IPS DF 6.9 (cell line): ENCODE results near the gene CHRND.

Experiments used
- DNase-seq: peaks from one replicate; pipeline ENCODE4 v3.0.0-alpha.2; 2013; ENCODE audit warnings: low read depth, low spot score
- H3K27ac ChIP-seq: one replicate; pipeline ENCODE4 v1.5.1; 2013; ENCODE audit warnings: low read length, control low read depth
- H3K27me3 ChIP-seq: 2 replicates; pipeline ENCODE4 v1.6.1; 2013; ENCODE audit warnings: mild to moderate bottlenecking, low read length; ENCODE audit not compliant: control insufficient read depth, insufficient read depth
- H3K36me3 ChIP-seq: 2 replicates; pipeline ENCODE4 v1.6.1; 2013; ENCODE audit warnings: low read length; ENCODE audit not compliant: control insufficient read depth, insufficient read depth
- H3K4me1 ChIP-seq: 2 replicates; pipeline ENCODE4 v1.6.1; 2013; ENCODE audit warnings: low read length; ENCODE audit not compliant: control insufficient read depth, insufficient read depth
- H3K4me3 ChIP-seq: 2 replicates; pipeline ENCODE4 v1.5.1; 2013; ENCODE audit warnings: mild to moderate bottlenecking, low read length
- H3K9me3 ChIP-seq: 2 replicates; pipeline ENCODE4 v1.6.1; 2013; ENCODE audit warnings: low read length, inconsistent platforms; ENCODE audit not compliant: control insufficient read depth, insufficient read depth
- WGBS: extraction: QIAGEN DNeasy Blood & Tissue Kit; methylation state at CpG from one replicate; pipeline ENCODE4 v1.1.7; 2013; ENCODE audit warnings: mixed read lengths, missing lambda C conversion rate; ENCODE audit not compliant: insufficient read length, insufficient coverage; 5-methylcytosine and 5-hydroxymethylcytosine counted together

CHRND gene

GRCh38 chr2:232506709-232507108 is 19.3 kb upstream of the CHRND start:
- peaks cover 4% of the 10 kb centered on the region for H3K4me1 ChIP-seq
- no peaks in the 10 kb centered on the region for H3K36me3 ChIP-seq
- no CpG with 5 or more reads among the region's 4 CpGs for WGBS
- no peak overlapping the region for H3K4me3 ChIP-seq
- no peaks in the 10 kb centered on the region for H3K9me3 ChIP-seq
- no peak overlapping the region for H3K27ac ChIP-seq
- H3K27me3 ChIP-seq = peaks cover 17% of the 10 kb centered on the region
- no peak for DNase-seq

GRCh38 chr2:232508251-232508650 is 17.7 kb upstream of the CHRND start:
- WGBS = no CpG with 5 or more reads among the region's 7 CpGs
- DNase-seq = no peak
- Histone ChIP-seq H3K4me3 (no peak overlapping the region), H3K4me1 (0 out of 2 replicates have a peak, but pooled peaks cover 1% of the 10 kb centered on the region), H3K27ac (no peak overlapping the region), H3K9me3 (no peaks in the 10 kb centered on the region), H3K27me3 (peaks cover 17% of the 10 kb centered on the region), H3K36me3 (no peaks in the 10 kb centered on the region)

- Histone ChIP-seq H3K4me3 (no peak overlapping the region), H3K27me3 (no peaks in the 10 kb centered on the region), H3K36me3 (no peaks in the 10 kb centered on the region), H3K27ac (no peak overlapping the region), H3K4me1 (no peaks in the 10 kb centered on the region), H3K9me3 (no peaks in the 10 kb centered on the region)
- no CpG with 5 or more reads among the region's 11 CpGs for WGBS
- no peak for DNase-seq
Measured at GRCh38 chr2:232511336-232511890, 14.5 kb upstream of the CHRND start.

GRCh38 chr2:232512602-232513001 is 13.4 kb upstream of the CHRND start:
- Histone ChIP-seq H3K27me3 (no peaks in the 10 kb centered on the region), H3K27ac (no peak overlapping the region), H3K36me3 (no peaks in the 10 kb centered on the region), H3K4me3 (no peak overlapping the region), H3K9me3 (no peaks in the 10 kb centered on the region), H3K4me1 (no peaks in the 10 kb centered on the region)
- DNase-seq = no peak
- WGBS = no CpG with 5 or more reads among the region's 10 CpGs

GRCh38 chr2:232513353-232513752 is 12.6 kb upstream of the CHRND start:
- DNase-seq = no peak
- no peaks in the 10 kb centered on the region for H3K36me3 ChIP-seq
- H3K4me1 ChIP-seq = no peaks in the 10 kb centered on the region
- H3K4me3 ChIP-seq = no peak overlapping the region
- H3K27me3 ChIP-seq = no peaks in the 10 kb centered on the region
- no peak overlapping the region for H3K27ac ChIP-seq
- WGBS = no CpG with 5 or more reads among the region's 5 CpGs
- H3K9me3 ChIP-seq = no peaks in the 10 kb centered on the region

- no peak for DNase-seq
- Histone ChIP-seq H3K9me3 (no peaks in the 10 kb centered on the region), H3K4me1 (no peaks in the 10 kb centered on the region), H3K27ac (no peak overlapping the region), H3K4me3 (no peak overlapping the region), H3K27me3 (no peaks in the 10 kb centered on the region), H3K36me3 (no peaks in the 10 kb centered on the region)
- WGBS = no CpG with 5 or more reads among the region's 7 CpGs
Measured at GRCh38 chr2:232515639-232516038, 10.3 kb upstream of the CHRND start.

- H3K36me3 ChIP-seq = no peaks in the 10 kb centered on the region
- no peaks in the 10 kb centered on the region; the same call in 1 of the 2 replicates for H3K27me3 ChIP-seq
- H3K4me3 ChIP-seq = no peak overlapping the region
- no CpG with 5 or more reads among the region's 3 CpGs for WGBS
- DNase-seq = no peak
- no peaks in the 10 kb centered on the region for H3K4me1 ChIP-seq
- no peaks in the 10 kb centered on the region for H3K9me3 ChIP-seq
- H3K27ac ChIP-seq = no peak overlapping the region
Measured at GRCh38 chr2:232516551-232516950, 9.4 kb upstream of the CHRND start.

- Histone ChIP-seq H3K36me3 (no peaks in the 10 kb centered on the region), H3K27me3 (peaks cover 15% of the 10 kb centered on the region), H3K4me1 (0 out of 2 replicates have a peak, but pooled peaks cover 3% of the 10 kb centered on the region), H3K27ac (no peak overlapping the region), H3K9me3 (no peaks in the 10 kb centered on the region), H3K4me3 (no peak overlapping the region)
- no peak for DNase-seq
- no CpG with 5 or more reads among the region's 6 CpGs for WGBS
Measured at GRCh38 chr2:232518844-232519243, 7.1 kb upstream of the CHRND start.

GRCh38 chr2:232519581-232520438 is 6.2 kb upstream of the CHRND start, which contains the start of gene PRSS56:
TSS of gene PRSS56 (plus strand) at chr2:232520388. CDS start at chr2:232520599, 211 bp downstream.
- no peak within 1 kb of the TSS for H3K4me3 ChIP-seq
- no CpG with 5 or more reads among the region's 19 CpGs for WGBS
- 0 out of 2 replicates have a peak, but pooled peaks cover 3% of the 10 kb centered on the region for H3K4me1 ChIP-seq
- no peaks in the 10 kb centered on the region for H3K9me3 ChIP-seq
- no peak within 1 kb of the TSS for H3K27ac ChIP-seq
- H3K36me3 ChIP-seq = no peaks in the 10 kb centered on the region
- peaks cover 16% of the 10 kb centered on the region for H3K27me3 ChIP-seq
- no peak for DNase-seq

- Histone ChIP-seq H3K27me3 (peaks cover 16% of the 10 kb centered on the region), H3K4me3 (no peak overlapping the region), H3K9me3 (no peaks in the 10 kb centered on the region), H3K27ac (no peak overlapping the region), H3K4me1 (0 out of 2 replicates have a peak, but pooled peaks cover 3% of the 10 kb centered on the region), H3K36me3 (no peaks in the 10 kb centered on the region)
- no peak for DNase-seq
- no CpG with 5 or more reads among the region's 15 CpGs for WGBS
Measured at GRCh38 chr2:232520489-232520888, 5.5 kb upstream of the CHRND start.
